OCI-LY7 (cell line): ENCODE measurements around the gene PHAF1. TPM values are rescaled to one million over a fixed set of nuclear protein-coding genes. Genes with fewer than 3 reads are reported as not detected.

Source experiments
- BruUV-seq: library from RNA; stranded (reverse); fragments of 400-500 nt; replicated peaks from 2 replicates; lab custom pipeline; 2021; lab: Mats Ljungman, UMichigan
- CTCF ChIA-PET: fragments of 300-600 bp; sonication (Branson Sonifier 250); formaldehyde crosslinking; loops from one replicate; lab custom pipeline; 2022; ENCODE audit warnings: antibody characterized with exemption; ENCODE audit not compliant: unreplicated experiment; lab: Charles Lee
- POLR2A ChIA-PET: fragments of 300-600 bp; sonication (Branson Sonifier 250); formaldehyde crosslinking; loops from one replicate; lab custom pipeline; 2022; ENCODE audit warnings: antibody characterized with exemption; lab: Charles Lee
- DNase-seq: peaks from one replicate; pipeline ENCODE4 v3.0.0-alpha.2; 2015; ENCODE audit warnings: low spot score
- H2AFZ ChIP-seq: fragments of 200-600 bp; sonication (generic), shearing (Covaris generic); 2 replicates; pipeline ENCODE4 v1.6.1; 2014; ENCODE audit warnings: mild to moderate bottlenecking, antibody characterized with exemption, low read length, moderate library complexity
- H3K27ac ChIP-seq: fragments of 200-600 bp; sonication (generic); 2 replicates; pipeline ENCODE4 v1.5.1; 2014; ENCODE audit warnings: mixed run types, low read depth, mild to moderate bottlenecking, moderate library complexity, low read length, inconsistent platforms; ENCODE audit not compliant: poor library complexity, severe bottlenecking
- H3K36me3 ChIP-seq: fragments of 200-600 bp; sonication (generic); 2 replicates; pipeline ENCODE4 v1.6.1; 2014; ENCODE audit warnings: mild to moderate bottlenecking, antibody characterized with exemption, low read length, moderate library complexity, mixed read lengths; ENCODE audit not compliant: insufficient read depth
- H3K4me1 ChIP-seq: fragments of 200-600 bp; sonication (generic); 2 replicates; pipeline ENCODE4 v1.5.1; 2014; ENCODE audit warnings: mild to moderate bottlenecking, low read length; ENCODE audit not compliant: insufficient read depth, poor library complexity, severe bottlenecking
- H3K4me2 ChIP-seq: fragments of 200-600 bp; sonication (generic); 2 replicates; pipeline ENCODE4 v1.6.1; 2014; ENCODE audit warnings: mild to moderate bottlenecking, low read length
- H3K4me3 ChIP-seq: fragments of 200-600 bp; sonication (generic); 2 replicates; pipeline ENCODE4 v1.5.1; 2014; ENCODE audit warnings: mild to moderate bottlenecking, low read depth, low read length; ENCODE audit not compliant: poor library complexity, severe bottlenecking
- H3K79me2 ChIP-seq: fragments of 200-600 bp; sonication (generic); 2 replicates; pipeline ENCODE4 v1.6.1; 2016; ENCODE audit warnings: low read depth, mild to moderate bottlenecking, low read length, moderate library complexity, mixed read lengths; ENCODE audit not compliant: insufficient read depth
- H3K9me2 ChIP-seq: fragments of 200-600 bp; sonication (generic); 2 replicates; pipeline ENCODE4 v1.6.1; 2016; ENCODE audit warnings: mild to moderate bottlenecking, low read length, mixed read lengths; ENCODE audit not compliant: insufficient read depth
- H3K9me3 ChIP-seq: fragments of 200-600 bp; sonication (generic); 2 replicates; pipeline ENCODE4 v1.6.1; 2014; ENCODE audit warnings: mild to moderate bottlenecking, mixed run types, low read length, mixed read lengths
- H4K20me1 ChIP-seq: fragments of 200-600 bp; sonication (generic); 2 replicates; pipeline ENCODE4 v1.6.1; 2014; ENCODE audit warnings: mild to moderate bottlenecking, antibody characterized with exemption, low read length, moderate library complexity, mixed read lengths; ENCODE audit not compliant: insufficient read depth
- CTCF ChIP-seq: fragments of 200-600 bp; sonication (generic); conservative IDR thresholded peaks from 2 replicates; pipeline ENCODE4 v1.5.1; 2014; ENCODE audit warnings: mild to moderate bottlenecking, antibody characterized with exemption, low read length, moderate library complexity, mixed read lengths
- EZH2phosphoT487 ChIP-seq: fragments of 200-600 bp; sonication (generic); IDR thresholded peaks from 2 replicates; pipeline ENCODE4 v1.6.1; 2018; ENCODE audit warnings: low read depth, borderline replicate concordance, mild to moderate bottlenecking, mixed run types, antibody characterized with exemption, low read length, moderate library complexity, mixed read lengths
- intact Hi-C: fragments of 100-400 bp; cut with micrococcal nuclease; formaldehyde crosslinking; loops from one replicate; pipeline ENCODE4 v1.10.0; 2022; ENCODE audit not compliant: unreplicated experiment
- total RNA-seq, 2 experiments: library from RNA; depleted of rRNA in 1 of 2; stranded (reverse); fragments of >200 nt in 1 of 2; shearing (Covaris generic) in 1 of 2; gene quantifications; 2 replicates each; pipeline ENCODE4 v1.2.3, GENCODE V29; 2014 to 2022

PHAF1 gene
- total RNA-seq, 2 experiments from 2014 or later: 13.9 to 16.8 TPM

DNA sequence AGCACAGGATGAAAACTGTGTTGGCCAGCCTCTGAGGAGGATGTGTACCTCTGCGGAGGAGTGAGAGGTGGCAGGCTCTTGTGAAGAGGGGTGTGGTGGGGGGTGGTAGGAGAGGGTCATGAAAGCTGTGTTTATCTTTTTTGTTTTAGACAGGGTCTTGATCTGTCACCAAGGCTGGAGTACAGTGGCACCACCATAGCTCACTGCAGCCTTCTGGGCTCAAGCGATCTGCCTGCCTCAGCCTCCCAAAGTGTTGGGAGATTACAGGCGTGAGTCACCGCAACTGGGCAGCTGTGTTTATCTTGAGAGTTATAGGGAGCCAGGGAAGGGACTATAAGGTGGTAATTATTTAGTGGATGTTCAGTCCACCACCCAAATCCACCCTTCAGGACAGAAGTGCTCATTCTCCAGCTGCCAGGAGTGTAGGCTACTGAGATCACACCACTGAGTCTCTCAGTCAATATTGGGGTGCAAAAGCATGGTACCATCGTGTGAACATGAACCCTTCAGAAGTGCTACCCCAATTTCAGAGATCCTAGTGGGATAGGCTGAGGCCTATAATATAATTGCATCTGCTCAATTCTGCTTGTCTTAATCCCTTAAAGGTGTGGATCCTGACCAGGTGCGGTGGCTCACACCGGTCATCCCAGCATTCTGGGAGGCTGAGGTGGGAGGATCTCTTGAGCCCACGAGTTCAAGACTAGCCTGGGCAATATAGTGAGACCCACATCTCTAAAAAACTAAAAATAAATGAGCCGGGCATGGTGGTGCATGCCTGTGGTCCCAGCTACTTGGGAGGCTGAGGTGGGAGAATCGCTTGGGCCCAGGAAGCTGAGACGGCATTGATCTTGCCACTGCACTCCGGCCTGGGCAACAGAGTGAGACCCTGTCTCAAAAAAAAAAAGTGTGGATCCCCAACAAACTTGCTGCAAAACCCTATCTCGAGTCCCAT is 81.0 kb downstream of the PHAF1 start:
- peaks cover 19% of the 10 kb centered on the region for H3K4me1 ChIP-seq
- no peak overlapping the region for H3K4me3 ChIP-seq
- ChIA-PET POLR2A (interaction anchor here (0.5 to 0.9 kb wide), 2 partner anchors 10 to 375 kb away, joined by 3 to 5 read pairs; no protein-coding TSS in a partner anchor), CTCF (no interaction called here)
- intact Hi-C loops: no loop called here
- TF ChIP-seq EZH2phosphoT487 (no peak), CTCF (no peak)
- H4K20me1 ChIP-seq: peaks cover 9% of the 10 kb centered on the region; the same call in 1 of the 2 replicates
- H3K9me2 ChIP-seq: no peaks in the 10 kb centered on the region
- peak overlapping the region; percentile 57; the same call in 1 of the 2 replicates for H2AFZ ChIP-seq
- H3K27ac ChIP-seq: no peak overlapping the region
- no TSS peak for BruUV-seq
- no peak for DNase-seq
- H3K36me3 ChIP-seq: peaks cover 36% of the 10 kb centered on the region
- peaks cover 22% of the 10 kb centered on the region for H3K79me2 ChIP-seq
- no peak overlapping the region for H3K4me2 ChIP-seq
- H3K9me3 ChIP-seq: no peaks in the 10 kb centered on the region

DNA sequence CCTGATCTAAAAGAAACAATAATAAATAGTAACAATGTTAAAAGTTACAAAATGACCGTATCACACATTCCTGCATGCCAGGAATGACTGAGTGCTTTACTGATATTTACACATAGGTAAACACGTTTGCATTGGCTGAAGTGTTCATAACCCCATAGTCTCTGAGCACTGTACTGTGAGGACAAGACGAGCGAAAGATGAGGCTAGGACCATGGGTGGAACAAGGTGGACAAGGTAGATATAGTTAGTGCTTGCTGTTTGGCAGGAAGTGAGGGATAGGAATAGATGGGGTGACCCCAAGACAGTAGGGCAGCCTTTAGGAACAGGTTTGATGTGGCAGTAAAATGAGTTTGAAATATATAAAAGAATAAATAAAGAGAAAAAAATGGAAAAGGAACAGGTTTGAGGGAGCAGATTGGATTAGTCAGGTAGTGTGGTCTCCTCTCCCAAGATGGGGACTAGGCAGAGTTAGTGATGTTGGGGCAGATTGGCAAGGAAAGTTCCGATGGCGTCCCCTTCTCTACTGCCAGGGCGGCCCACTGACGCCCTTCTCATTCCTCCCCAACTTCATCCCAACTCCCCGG is 81.8 kb downstream of the PHAF1 start:
- Histone ChIP-seq H2AFZ (peak overlapping the region; percentile 57; the same call in 1 of the 2 replicates), H3K9me3 (no peaks in the 10 kb centered on the region), H3K79me2 (peaks cover 22% of the 10 kb centered on the region), H3K4me2 (peak overlapping the region; percentile 55), H4K20me1 (peaks cover 9% of the 10 kb centered on the region; the same call in 1 of the 2 replicates), H3K9me2 (no peaks in the 10 kb centered on the region), H3K27ac (no peak overlapping the region), H3K4me3 (peak overlapping the region; percentile 98), H3K4me1 (peaks cover 19% of the 10 kb centered on the region), H3K36me3 (peaks cover 43% of the 10 kb centered on the region)
- DNase-seq: no peak
- intact Hi-C loops: no loop called here
- ChIA-PET CTCF (no interaction called here), POLR2A (interaction anchor here (1.5 kb wide), 1 partner anchor 53 kb away, joined by 3 read pairs; no protein-coding TSS in a partner anchor)
- TF ChIP-seq CTCF (no peak), EZH2phosphoT487 (no peak)
- BruUV-seq: no TSS peak
